ENCODE results near the gene LEFTY1. TPM values are rescaled to one million over a fixed set of nuclear protein-coding genes. Genes with fewer than 3 reads are reported as not detected.

The LEFTY1 gene
- total and polyA plus RNA-seq, 2 of the 13 experiments (the other 11 are each of a cell fraction or from before 2014, with no cell fraction given): 0.29 to 0.79 TPM

DNA sequence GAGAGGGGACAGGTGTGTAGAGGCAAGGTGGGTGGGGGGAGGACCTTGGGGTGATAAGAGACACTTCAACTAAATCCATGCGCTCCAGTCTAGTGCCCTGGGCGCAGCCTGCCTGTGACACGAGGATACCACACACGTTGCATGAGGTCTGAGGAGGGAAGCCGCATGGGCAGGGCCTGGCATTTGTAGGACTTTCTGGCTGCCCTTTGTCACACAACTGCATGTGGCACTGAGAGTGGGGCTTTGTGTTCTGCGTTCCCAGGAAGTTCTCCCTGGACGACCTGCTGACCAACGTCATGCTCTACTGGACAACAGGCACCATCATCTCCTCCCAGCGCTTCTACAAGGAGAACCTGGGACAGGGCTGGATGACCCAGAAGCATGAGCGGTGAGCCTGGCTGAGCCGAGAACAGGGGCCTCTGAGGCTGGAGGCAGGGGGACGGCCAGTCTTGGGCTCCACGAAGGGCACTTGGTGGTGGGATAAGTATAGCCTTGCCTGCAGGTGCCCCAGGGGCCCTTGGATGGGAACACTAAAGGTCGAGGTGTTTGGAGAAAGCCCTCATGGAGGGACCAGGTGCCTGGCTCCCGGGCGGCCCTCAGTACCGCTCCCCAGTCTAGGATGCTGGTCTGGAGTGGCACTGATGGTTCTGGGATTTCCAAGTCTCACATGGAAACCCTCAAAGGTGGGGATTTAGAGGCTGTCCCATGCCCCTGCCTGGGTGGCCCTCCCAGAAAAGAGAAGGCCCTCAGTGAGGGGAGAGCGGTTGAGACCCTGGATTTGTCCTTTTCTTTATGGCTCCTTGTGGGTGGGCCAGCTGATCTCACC lies 44.5 kb downstream of the LEFTY1 start (continued):
- TF ChIP-seq DMTF1 (CRISPR knock-in tag; IDR thresholded peaks at IDR 0.05) (no peak), ZBTB14 (CRISPR knock-in tag; IDR thresholded peaks at IDR 0.05) (no peak), ZMYM4 (CRISPR knock-in tag; IDR thresholded peaks at IDR 0.05) (no peak), KMT2A (CRISPR knock-in tag; IDR thresholded peaks at IDR 0.05) (no peak)
- TF ChIP-seq, protein P1, sequence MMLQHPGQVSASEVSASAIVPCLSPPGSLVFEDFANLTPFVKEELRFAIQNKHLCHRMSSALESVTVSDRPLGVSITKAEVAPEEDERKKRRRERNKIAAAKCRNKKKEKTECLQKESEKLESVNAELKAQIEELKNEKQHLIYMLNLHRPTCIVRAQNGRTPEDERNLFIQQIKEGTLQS (CRISPR knock-in tag; IDR thresholded peaks at IDR 0.05): no peak

GRCh38 chr1:225843426-225843795 lies 45.5 kb downstream of the LEFTY1 start:
- no peaks in the 10 kb centered on the region for H3K9me3 ChIP-seq (ENCODE audit: low read length)
- H4K20me1 ChIP-seq (ENCODE audit: insufficient read depth, low read length): peaks cover 4% of the 10 kb centered on the region; the same call in 1 of the 2 replicates
- H3K4me3 ChIP-seq (replicated peaks in 1 of 3; ENCODE audit: insufficient read depth in 1 of 3, low read depth in 2 of 3, low read length in 3 of 3): no peak overlapping the region
- FAIRE-seq: no peak
- H3K27ac ChIP-seq (ENCODE audit: extremely low read length, insufficient read depth, low read length): no peak overlapping the region
- CTCF ChIA-PET (ENCODE audit: low intra/inter-chr PET ratio, low total read pairs): no interaction called here
- H3K36me3 ChIP-seq (replicated peaks in 1 of 2; ENCODE audit: control insufficient read depth in 1 of 2, insufficient read depth in 2 of 2, low read length in 2 of 2): peaks cover 15 to 45% of the 10 kb centered on the region in 2 experiments
- in situ Hi-C loops (cut with HindIII; ENCODE audit: extremely low pct_ligation_motif_present, low pct_unique_long_range_greater_than_20kb): no loop called here
- no TSS peak for BruUV-seq (replicated peaks)
- POLR2A ChIA-PET: no interaction called here
- no peaks in the 10 kb centered on the region for H3K4me1 ChIP-seq (ENCODE audit: insufficient read depth, low read length)
- no peak overlapping the region for H2AFZ ChIP-seq (ENCODE audit: low read length)
- no peaks in the 10 kb centered on the region for H3K79me2 ChIP-seq (ENCODE audit: insufficient read depth, low read length)
- H3K27me3 ChIP-seq (ENCODE audit: control insufficient read depth in 1 of 2, insufficient read depth in 2 of 2, low read length in 2 of 2): no peaks in the 10 kb centered on the region
- DNase-seq (ENCODE audit: low spot score): no peak
- no peak overlapping the region for H3K4me2 ChIP-seq (ENCODE audit: low read depth, low read length)
- no peak for ATAC-seq
- 100% methylated on average over 4 of the region's 6 CpGs for WGBS (ENCODE audit: low lambda C conversion rate)
- H3K9ac ChIP-seq (ENCODE audit: insufficient read depth, low read depth, low read length): no peak overlapping the region
- intact Hi-C loops (cut with micrococcal nuclease; ENCODE audit: unreplicated experiment): no loop called here
- TF ChIP-seq NFYB (CRISPR knock-in tag; IDR thresholded peaks at IDR 0.05) (no peak), AGO2 (optimal IDR thresholded peaks at IDR 0.05; ENCODE audit: low read depth, low read length) (peak; percentile 41)
